IMR-90 (cell line): ENCODE measurements around the gene RMDN3. TPM values are rescaled to one million over a fixed set of nuclear protein-coding genes. Genes with fewer than 3 reads are reported as not detected.

Source experiments
- ATAC-seq: fragments of 200-7000 bp; cut with Tn5 transposase; 2 replicates; pipeline ENCODE4 v1.9.1; 2020; ENCODE audit warnings: low read depth, mild to moderate bottlenecking, moderate library complexity
- BruUV-seq: library from RNA; stranded (reverse); fragments of 400-500 nt; replicated peaks from 2 replicates; lab custom pipeline; 2021; lab: Mats Ljungman, UMichigan
- CTCF ChIA-PET: fragments of 300-600 bp; formaldehyde crosslinking; extraction: SDS; loops from one replicate; lab custom pipeline; 2021; ENCODE audit warnings: antibody characterized with exemption; lab: Yijun Ruan, JAX
- POLR2A ChIA-PET: fragments of 300-600 bp; sonication (Branson Sonifier 250); formaldehyde crosslinking; loops from one replicate; lab custom pipeline; 2022; ENCODE audit warnings: antibody characterized with exemption; ENCODE audit not compliant: unreplicated experiment; lab: Charles Lee
- DNase-seq: peaks from one replicate; pipeline ENCODE4 v3.0.0; 2013
- H2AFZ ChIP-seq: replicated peaks from 2 replicates; pipeline ENCODE3; 2013; ENCODE audit warnings: low read length, mild to moderate bottlenecking; ENCODE audit not compliant: poor library complexity
- H2AK5ac ChIP-seq: 2 replicates; pipeline ENCODE4 v1.6.1; 2013; ENCODE audit warnings: low read depth, low read length, inconsistent platforms
- H2AK9ac ChIP-seq: replicated peaks from 2 replicates; pipeline ENCODE3; 2013; ENCODE audit warnings: mild to moderate bottlenecking, low read depth, low read length, moderate library complexity; ENCODE audit not compliant: poor library complexity
- H2BK120ac ChIP-seq: 2 replicates; pipeline ENCODE4 v1.6.1; 2013; ENCODE audit warnings: low read depth, low read length, inconsistent platforms
- H2BK15ac ChIP-seq: 3 replicates; pipeline ENCODE4 v1.6.1; 2013; ENCODE audit warnings: low read depth, low read length, inconsistent platforms
- H2BK20ac ChIP-seq: 2 replicates; pipeline ENCODE4 v1.6.1; 2013; ENCODE audit warnings: low read depth, mild to moderate bottlenecking, inconsistent platforms, low read length, moderate library complexity
- H2BK5ac ChIP-seq: 2 replicates; pipeline ENCODE4 v1.6.1; 2013; ENCODE audit warnings: mild to moderate bottlenecking, low read depth, low read length, inconsistent platforms; ENCODE audit not compliant: poor library complexity, severe bottlenecking
- H3K14ac ChIP-seq: replicated peaks from 2 replicates; pipeline ENCODE4 v1.6.1; 2013; ENCODE audit warnings: low read depth, low read length, inconsistent platforms
- H3K18ac ChIP-seq: 2 replicates; pipeline ENCODE4 v1.6.1; 2013; ENCODE audit warnings: low read depth, low read length, control low read depth
- H3K23ac ChIP-seq: 2 replicates; pipeline ENCODE4 v1.6.1; 2013; ENCODE audit warnings: low read depth, low read length, inconsistent platforms
- H3K27ac ChIP-seq: 2 replicates; pipeline ENCODE4 v1.5.1; 2013; ENCODE audit warnings: mild to moderate bottlenecking, control low read depth, low read length; ENCODE audit not compliant: insufficient read depth
- H3K27me3 ChIP-seq: 2 replicates; pipeline ENCODE4 v1.6.1; 2013; ENCODE audit warnings: low read length; ENCODE audit not compliant: control insufficient read depth, insufficient read depth
- H3K36me3 ChIP-seq: 2 replicates; pipeline ENCODE4 v1.6.1; 2013; ENCODE audit warnings: low read length, mixed read lengths; ENCODE audit not compliant: control insufficient read depth, insufficient read depth
- H3K4ac ChIP-seq: 2 replicates; pipeline ENCODE4 v1.6.1; 2013; ENCODE audit warnings: low read depth, low read length, inconsistent platforms
- H3K4me1 ChIP-seq: 2 replicates; pipeline ENCODE4 v1.6.1; 2013; ENCODE audit warnings: low read length, mixed read lengths; ENCODE audit not compliant: control insufficient read depth, insufficient read depth
- H3K4me2 ChIP-seq: 2 replicates; pipeline ENCODE4 v1.6.1; 2013; ENCODE audit warnings: low read depth, mild to moderate bottlenecking, control low read depth, low read length, moderate library complexity
- H3K4me3 ChIP-seq: 2 replicates; pipeline ENCODE4 v1.5.1; 2013; ENCODE audit warnings: low read depth, mild to moderate bottlenecking, control low read depth, low read length, moderate library complexity; ENCODE audit not compliant: insufficient read depth
- H3K56ac ChIP-seq: 2 replicates; pipeline ENCODE4 v1.6.1; 2013; ENCODE audit warnings: low read length, inconsistent platforms; ENCODE audit not compliant: insufficient read depth; ENCODE audit errors: extremely low read depth
- H3K79me1 ChIP-seq, 2 experiments: 2 replicates each; pipeline ENCODE4 v1.6.1; 2013; ENCODE audit warnings: low read length in 2 of 2, inconsistent platforms in 1 of 2, low read depth in 1 of 2
- H3K9ac ChIP-seq: 2 replicates; pipeline ENCODE4 v1.6.1; 2013; ENCODE audit warnings: low read depth, low read length, control low read depth
- H3K9me1 ChIP-seq: 2 replicates; pipeline ENCODE4 v1.6.1; 2013; ENCODE audit warnings: low read length, inconsistent platforms; ENCODE audit not compliant: insufficient read depth
- H3K9me3 ChIP-seq: 2 replicates; pipeline ENCODE4 v1.6.1; 2013; ENCODE audit warnings: low read length; ENCODE audit not compliant: control insufficient read depth, insufficient read depth
- H4K20me1 ChIP-seq: 2 replicates; pipeline ENCODE4 v1.6.1; 2013; ENCODE audit warnings: low read length, inconsistent platforms; ENCODE audit not compliant: insufficient read depth
- H4K5ac ChIP-seq: 2 replicates; pipeline ENCODE4 v1.6.1; 2013; ENCODE audit warnings: mild to moderate bottlenecking, low read depth, low read length, control low read depth
- H4K8ac ChIP-seq, 2 experiments: 2 replicates each; pipeline ENCODE4 v1.6.1; 2013; ENCODE audit warnings: low read depth in 2 of 2, low read length in 2 of 2, control low read depth in 1 of 2, inconsistent platforms in 1 of 2
- H4K91ac ChIP-seq: 2 replicates; pipeline ENCODE4 v1.6.1; 2013; ENCODE audit warnings: low read depth, low read length, inconsistent platforms; ENCODE audit not compliant: insufficient read depth
- BHLHE40 ChIP-seq: fragments of 150-350 bp; IDR thresholded peaks from 2 replicates; pipeline ENCODE4 v1.6.1; 2016; ENCODE audit warnings: mild to moderate bottlenecking, low read depth, low read length
- ELK1 ChIP-seq: fragments of 150-350 bp; IDR thresholded peaks from 2 replicates; pipeline ENCODE4 v1.6.1; 2016; ENCODE audit warnings: low read depth, mild to moderate bottlenecking, low read length, moderate library complexity, borderline replicate concordance
- MXI1 ChIP-seq: IDR thresholded peaks from 2 replicates; pipeline ENCODE4 v1.6.1; 2012; ENCODE audit warnings: low read depth, mild to moderate bottlenecking, low read length, moderate library complexity, borderline replicate concordance
- WGBS, 2 experiments: methylation state at CpG; one replicate each; pipeline versions ENCODE4 v1.1.5 to v1.1.7; 2013; ENCODE audit warnings: missing lambda C conversion rate in 2 of 2; ENCODE audit not compliant: insufficient read length in 1 of 2; ENCODE audit errors: extremely low coverage in 2 of 2; 5-methylcytosine and 5-hydroxymethylcytosine counted together
- dilution Hi-C: fragments of 300-500 bp; cut with HindIII; formaldehyde crosslinking; loops from one replicate; pipeline ENCODE4 v1.14.3; 2018; ENCODE audit warnings: low sequenced_read_pairs; ENCODE audit not compliant: unreplicated experiment
- in situ Hi-C: fragments of 300-500 bp; cut with MboI; formaldehyde crosslinking; loops from 3 replicates; pipeline ENCODE4 v1.14.3; 2019; ENCODE audit warnings: low sequenced_read_pairs, inconsistent platforms, mixed read lengths
- intact Hi-C: fragments of 100-400 bp; cut with micrococcal nuclease; formaldehyde crosslinking; loops from 2 replicates; pipeline ENCODE4 v1.10.0; 2022
- polyA plus RNA-seq, 3 experiments: library from polyadenylated mRNA; depleted of rRNA; stranded (reverse); fragments of >200 nt; gene quantifications; 2 replicates each; pipeline ENCODE4 v1.2.3, GENCODE V29; 2012; ENCODE audit warnings: low replicate concordance in 1 of 3
- total RNA-seq: library from RNA; depleted of rRNA; stranded (reverse); fragments of >200 nt; gene quantifications from 2 replicates; pipeline ENCODE4 v1.2.3, GENCODE V29; 2012

The RMDN3 gene
- total and polyA plus RNA-seq, 2 of the 4 experiments (the other 2 are of a cell fraction): 14.7 to 25.7 TPM

- ChIA-PET CTCF (no interaction called here), POLR2A (no interaction called here)
- Histone ChIP-seq H3K4me2 (no peak overlapping the region), H3K14ac (no peak overlapping the region), H3K27ac (no peak overlapping the region), H3K23ac (no peak overlapping the region), H4K20me1 (peaks cover 45% of the 10 kb centered on the region; the same call in 1 of the 2 replicates), H3K36me3 (peaks cover 2% of the 10 kb centered on the region; the same call in 1 of the 2 replicates), H2AK9ac (no peak overlapping the region), H4K8ac (no peak overlapping the region), H3K27me3 (no peaks in the 10 kb centered on the region), H3K79me1 (peaks cover 44 to 78% of the 10 kb centered on the region in 2 experiments), H3K4me1 (peaks cover 13% of the 10 kb centered on the region), H4K5ac (no peak overlapping the region), H3K56ac (no peak overlapping the region), H3K9ac (no peak overlapping the region), H3K18ac (no peak overlapping the region), H2BK15ac (no peak overlapping the region), H3K9me3 (no peaks in the 10 kb centered on the region), H3K9me1 (peaks cover 14% of the 10 kb centered on the region; the same call in 1 of the 2 replicates), H3K4me3 (no peak overlapping the region), H2BK20ac (no peak overlapping the region), H2BK5ac (no peak overlapping the region), H2AFZ (no peak overlapping the region), H2BK120ac (no peak overlapping the region), H3K4ac (no peak overlapping the region), H4K91ac (no peak overlapping the region), H2AK5ac (no peak overlapping the region)
- no TSS peak for BruUV-seq
- intact Hi-C loops (no loop called here), in situ Hi-C loops (no loop called here), dilution Hi-C loops (no loop called here)
- ATAC-seq (no peak), DNase-seq (no peak)
- TF ChIP-seq ELK1 (no peak), MXI1 (no peak), BHLHE40 (no peak)
- WGBS, 2 experiments: 77% methylated on average over 4 of the region's 5 CpGs; no CpG with 5 or more reads in 1 of the 2 experiments
Observed at GRCh38 chr15:40789119-40789518, 34.1 kb upstream of the RMDN3 start.
